ENCODE results near the gene GNAI2.

The GNAI2 gene

GRCh38 chr3:50261505-50261904 lies 25.5 kb downstream of the GNAI2 start:
- TF ChIP-seq REST (IDR thresholded peaks at IDR 0.05; ENCODE audit: insufficient read depth in 1 of 2, low read depth in 2 of 2, low read length in 2 of 2) (no peak), FOXP2 (optimal IDR thresholded peaks at IDR 0.05; ENCODE audit: borderline replicate concordance, extremely low read depth, extremely low read length, insufficient read depth) (no peak), TAF1 (IDR thresholded peaks at IDR 0.05; ENCODE audit: borderline replicate concordance, insufficient read depth, low read length) (no peak), POLR2AphosphoS5 (IDR thresholded peaks at IDR 0.05; ENCODE audit: low read depth, low read length) (no peak), SIN3A (IDR thresholded peaks at IDR 0.05; ENCODE audit: borderline replicate concordance, insufficient read depth, low read length) (no peak)

GRCh38 chr3:50262778-50263177 lies 26.8 kb downstream of the GNAI2 start:
- TF ChIP-seq FOXP2 (optimal IDR thresholded peaks at IDR 0.05; ENCODE audit: borderline replicate concordance, extremely low read depth, extremely low read length, insufficient read depth) (no peak), TAF1 (IDR thresholded peaks at IDR 0.05; ENCODE audit: borderline replicate concordance, insufficient read depth, low read length) (no peak)

GRCh38 chr3:50263478-50264382 lies 27.7 kb downstream of the GNAI2 start:
- TF ChIP-seq FOXP2 (optimal IDR thresholded peaks at IDR 0.05; ENCODE audit: borderline replicate concordance, extremely low read depth, extremely low read length, insufficient read depth) (no peak), REST (IDR thresholded peaks at IDR 0.05; ENCODE audit: insufficient read depth in 1 of 2, low read depth in 2 of 2, low read length in 2 of 2) (no peak), SIN3A (IDR thresholded peaks at IDR 0.05; ENCODE audit: borderline replicate concordance, insufficient read depth, low read length) (no peak), POLR2AphosphoS5 (IDR thresholded peaks at IDR 0.05; ENCODE audit: low read depth, low read length) (no peak), TAF1 (IDR thresholded peaks at IDR 0.05; ENCODE audit: borderline replicate concordance, insufficient read depth, low read length) (no peak)

GRCh38 chr3:50264383-50264963 lies 28.5 kb downstream of the GNAI2 start:
- TF ChIP-seq POLR2AphosphoS5 (IDR thresholded peaks at IDR 0.05; ENCODE audit: low read depth, low read length) = no peak

GRCh38 chr3:50264964-50265485 lies 29.0 kb downstream of the GNAI2 start:
- no peak for TF ChIP-seq POLR2AphosphoS5 (IDR thresholded peaks at IDR 0.05; ENCODE audit: low read depth, low read length)
- no peak for TF ChIP-seq TAF1 (IDR thresholded peaks at IDR 0.05; ENCODE audit: borderline replicate concordance, insufficient read depth, low read length)
- no peak for TF ChIP-seq REST (IDR thresholded peaks at IDR 0.05; ENCODE audit: insufficient read depth in 1 of 2, low read depth in 2 of 2, low read length in 2 of 2)
- TF ChIP-seq FOXP2 (optimal IDR thresholded peaks at IDR 0.05; ENCODE audit: borderline replicate concordance, extremely low read depth, extremely low read length, insufficient read depth) = no peak
- no peak for TF ChIP-seq SIN3A (IDR thresholded peaks at IDR 0.05; ENCODE audit: borderline replicate concordance, insufficient read depth, low read length)

GRCh38 chr3:50265571-50265970 lies 29.6 kb downstream of the GNAI2 start:
- TF ChIP-seq SIN3A (IDR thresholded peaks at IDR 0.05; ENCODE audit: borderline replicate concordance, insufficient read depth, low read length) = no peak
- no peak for TF ChIP-seq POLR2AphosphoS5 (IDR thresholded peaks at IDR 0.05; ENCODE audit: low read depth, low read length)
- TF ChIP-seq TAF1 (IDR thresholded peaks at IDR 0.05; ENCODE audit: borderline replicate concordance, insufficient read depth, low read length) = no peak
- no peak for TF ChIP-seq REST (IDR thresholded peaks at IDR 0.05; ENCODE audit: insufficient read depth in 1 of 2, low read depth in 2 of 2, low read length in 2 of 2)
- no peak for TF ChIP-seq FOXP2 (optimal IDR thresholded peaks at IDR 0.05; ENCODE audit: borderline replicate concordance, extremely low read depth, extremely low read length, insufficient read depth)

All from PFSK-1 (cell line).